Loucy (cell line): Measurements from ENCODE around the gene NAT8L.

Experiments used
- H2AFZ ChIP-seq: fragments of 200-600 bp; sonication (generic); 2 replicates; pipeline ENCODE4 v1.6.0; 2016; ENCODE audit warnings: antibody characterized with exemption, mild to moderate bottlenecking, low read length, moderate library complexity
- H3F3A ChIP-seq: fragments of 200-600 bp; 2 replicates; pipeline ENCODE4 v1.6.0; 2016; ENCODE audit warnings: antibody characterized with exemption, low read depth, mild to moderate bottlenecking
- H3K27me3 ChIP-seq: fragments of 200-600 bp; sonication (generic); 2 replicates; pipeline ENCODE4 v1.6.1; 2014; ENCODE audit warnings: low read length, mild to moderate bottlenecking; ENCODE audit not compliant: insufficient read depth, poor library complexity, severe bottlenecking
- H3K36me3 ChIP-seq: fragments of 200-600 bp; sonication (generic); 2 replicates; pipeline ENCODE4 v1.6.1; 2016; ENCODE audit warnings: low read length; ENCODE audit not compliant: insufficient read depth
- H3K4me1 ChIP-seq: fragments of 200-600 bp; sonication (generic); 2 replicates; pipeline ENCODE4 v1.5.1; 2014; ENCODE audit warnings: low read length, mild to moderate bottlenecking; ENCODE audit not compliant: insufficient read depth, poor library complexity, severe bottlenecking
- H3K4me2 ChIP-seq: fragments of 200-600 bp; sonication (generic); 2 replicates; pipeline ENCODE4 v1.6.0; 2014; ENCODE audit warnings: antibody characterized with exemption, low read length, low read depth, mild to moderate bottlenecking; ENCODE audit not compliant: poor library complexity, severe bottlenecking
- H3K4me3 ChIP-seq: fragments of 200-600 bp; sonication (generic); 2 replicates; pipeline ENCODE4 v1.5.1; 2014; ENCODE audit warnings: low read length, mild to moderate bottlenecking, mixed read lengths; ENCODE audit not compliant: poor library complexity, severe bottlenecking
- H3K79me2 ChIP-seq: fragments of 200-600 bp; sonication (generic); 2 replicates; pipeline ENCODE4 v1.6.1; 2014; ENCODE audit warnings: low read length; ENCODE audit not compliant: insufficient read depth
- H3K9ac ChIP-seq: fragments of 200-600 bp; sonication (generic); 2 replicates; pipeline ENCODE4 v1.6.0; 2014; ENCODE audit warnings: mild to moderate bottlenecking, low read depth, low read length, moderate library complexity; ENCODE audit not compliant: poor library complexity, severe bottlenecking
- H3K9me2 ChIP-seq: fragments of 200-600 bp; sonication (generic); replicated peaks from 2 replicates; pipeline ENCODE4 v1.6.1; 2016; ENCODE audit warnings: low read depth, low read length, mixed read lengths
- H3K9me3 ChIP-seq: fragments of 200-600 bp; sonication (generic); 2 replicates; pipeline ENCODE4 v1.6.1; 2014; ENCODE audit warnings: mild to moderate bottlenecking, antibody characterized with exemption, low read length, low read depth; ENCODE audit not compliant: insufficient read depth
- H4K20me1 ChIP-seq: fragments of 200-600 bp; sonication (generic); 2 replicates; pipeline ENCODE4 v1.6.0; 2014; ENCODE audit warnings: antibody characterized with exemption, low read length, mild to moderate bottlenecking; ENCODE audit not compliant: insufficient read depth, poor library complexity, severe bottlenecking
- CTCF ChIP-seq: fragments of 200-600 bp; sonication (generic); conservative IDR thresholded peaks from 2 replicates; pipeline ENCODE4 v1.5.1; 2014; ENCODE audit warnings: mild to moderate bottlenecking, antibody characterized with exemption, low read length
- EZH2phosphoT487 ChIP-seq: fragments of 200-600 bp; IDR thresholded peaks from 2 replicates; pipeline ENCODE4 v1.6.1; 2018; ENCODE audit warnings: antibody characterized with exemption, mild to moderate bottlenecking, moderate library complexity, borderline replicate concordance

Gene NAT8L

GRCh38 chr4:2060611-2061185 is 1.6 kb downstream of the NAT8L start:
- Histone ChIP-seq H3K36me3 (no peaks in the 10 kb centered on the region), H2AFZ (no peak overlapping the region), H3K4me3 (no peak overlapping the region), H3K9me2 (no peaks in the 10 kb centered on the region), H3K9ac (no peak overlapping the region), H3K79me2 (no peaks in the 10 kb centered on the region), H3K4me1 (no peaks in the 10 kb centered on the region), H4K20me1 (no peaks in the 10 kb centered on the region), H3K9me3 (no peaks in the 10 kb centered on the region), H3F3A (no peaks in the 10 kb centered on the region), H3K4me2 (no peak overlapping the region), H3K27me3 (peaks cover 4% of the 10 kb centered on the region)
- TF ChIP-seq EZH2phosphoT487, result no peak
- no peak for TF ChIP-seq CTCF

- no peaks in the 10 kb centered on the region for H3K9me2 ChIP-seq
- no peaks in the 10 kb centered on the region for H4K20me1 ChIP-seq
- no peak overlapping the region for H3K4me3 ChIP-seq
- no peaks in the 10 kb centered on the region for H3K79me2 ChIP-seq
- no peaks in the 10 kb centered on the region for H3K4me1 ChIP-seq
- H2AFZ ChIP-seq, result no peak overlapping the region
- TF ChIP-seq EZH2phosphoT487 (no peak), CTCF (no peak)
- H3K36me3 ChIP-seq, result no peaks in the 10 kb centered on the region
- no peaks in the 10 kb centered on the region for H3K9me3 ChIP-seq
- H3K9ac ChIP-seq, result no peak overlapping the region
- H3F3A ChIP-seq, result no peaks in the 10 kb centered on the region
- H3K27me3 ChIP-seq, result peaks cover 4% of the 10 kb centered on the region
- H3K4me2 ChIP-seq, result no peak overlapping the region
These were observed 2.3 kb downstream of the NAT8L start for GRCh38 chr4:2061186-2062131.

GRCh38 chr4:2062168-2062807 is 3.2 kb downstream of the NAT8L start:
- no peak overlapping the region for H3K4me3 ChIP-seq
- no peaks in the 10 kb centered on the region for H3K9me3 ChIP-seq
- no peaks in the 10 kb centered on the region for H4K20me1 ChIP-seq
- H3F3A ChIP-seq, result no peaks in the 10 kb centered on the region
- H3K36me3 ChIP-seq, result no peaks in the 10 kb centered on the region
- H3K9me2 ChIP-seq, result no peaks in the 10 kb centered on the region
- H3K4me2 ChIP-seq, result no peak overlapping the region
- H2AFZ ChIP-seq, result no peak overlapping the region
- no peak overlapping the region for H3K9ac ChIP-seq
- H3K79me2 ChIP-seq, result no peaks in the 10 kb centered on the region
- no peaks in the 10 kb centered on the region for H3K4me1 ChIP-seq
- H3K27me3 ChIP-seq, result peaks cover 4% of the 10 kb centered on the region
- TF ChIP-seq CTCF (no peak), EZH2phosphoT487 (no peak)
